Uterus (tissue), 2 donors: ENCODE results near the gene SGMS1.

Source experiments
- CTCF ChIP-seq, 4 experiments: fragments of 200-600 bp in 2 of 4; fragments of 450-650 bp in 2 of 4; sonication (generic) in 2 of 4; IDR thresholded peaks; one replicate each; pipeline ENCODE4 v1.5.1; 2016 to 2019; ENCODE audit warnings: antibody characterized with exemption in 4 of 4, mild to moderate bottlenecking in 2 of 4, moderate library complexity in 1 of 4
- POLR2A ChIP-seq, 2 donors: fragments of 450-650 bp; IDR thresholded peaks; one replicate each; pipeline ENCODE4 v1.6.1; 2016; ENCODE audit warnings: antibody characterized with exemption in 2 of 2, mild to moderate bottlenecking in 1 of 2, moderate library complexity in 1 of 2

GRCh38 chr10:50373821-50374501 is 249.8 kb downstream of the SGMS1 start:
- no peak for TF ChIP-seq CTCF (IDR thresholded peaks at IDR 0.05)
- TF ChIP-seq POLR2A (IDR thresholded peaks at IDR 0.05): no peak
